Esophagus squamous epithelium (tissue), 4 donors: Measurements from ENCODE around the gene KCTD14.

Experiments
- POLR2A ChIP-seq, 4 donors: fragments of 450-650 bp; IDR thresholded peaks; one replicate each; pipeline ENCODE4 v1.6.1; 2017; ENCODE audit warnings: antibody characterized with exemption in 4 of 4, mild to moderate bottlenecking in 4 of 4, moderate library complexity in 3 of 4
- TF ChIP-seq, protein P1 (sequence below), 6 experiments: fragments of 450-650 bp in 4 of 6; fragments of 200-600 bp in 2 of 6; sonication (generic) in 2 of 6; IDR thresholded peaks; one replicate each; pipeline ENCODE4 v1.5.1; 2016 to 2019; ENCODE audit warnings: antibody characterized with exemption in 6 of 6, mild to moderate bottlenecking in 4 of 6, moderate library complexity in 4 of 6

DNA sequence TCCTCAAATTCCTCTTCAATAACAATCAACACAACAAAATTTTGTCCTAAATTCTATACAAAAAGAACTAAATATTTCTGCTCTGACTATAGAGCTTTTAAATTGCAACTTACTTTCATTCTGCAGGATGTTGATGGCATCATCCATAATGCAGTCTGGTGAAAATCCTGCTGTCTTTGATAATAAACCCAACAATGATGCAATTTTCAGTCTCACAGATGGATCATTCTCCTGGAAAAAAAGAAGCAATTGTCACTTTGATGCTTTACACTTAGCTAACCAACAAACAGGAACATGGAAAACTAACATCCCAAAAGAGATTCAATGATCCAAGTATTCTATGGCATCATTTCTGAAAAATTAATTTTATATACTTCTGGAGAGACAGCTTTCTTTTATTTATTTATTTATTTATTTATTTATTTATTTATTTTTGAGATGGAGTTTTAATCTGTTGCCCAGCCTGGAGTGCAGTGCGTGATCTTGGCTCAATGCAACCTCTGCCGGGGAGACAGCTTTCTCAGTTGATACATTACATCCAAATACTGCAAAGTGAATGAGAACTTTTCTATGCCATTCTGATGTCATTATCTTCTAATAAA is 41.6 kb downstream of the KCTD14 start:
- TF ChIP-seq, protein P1, sequence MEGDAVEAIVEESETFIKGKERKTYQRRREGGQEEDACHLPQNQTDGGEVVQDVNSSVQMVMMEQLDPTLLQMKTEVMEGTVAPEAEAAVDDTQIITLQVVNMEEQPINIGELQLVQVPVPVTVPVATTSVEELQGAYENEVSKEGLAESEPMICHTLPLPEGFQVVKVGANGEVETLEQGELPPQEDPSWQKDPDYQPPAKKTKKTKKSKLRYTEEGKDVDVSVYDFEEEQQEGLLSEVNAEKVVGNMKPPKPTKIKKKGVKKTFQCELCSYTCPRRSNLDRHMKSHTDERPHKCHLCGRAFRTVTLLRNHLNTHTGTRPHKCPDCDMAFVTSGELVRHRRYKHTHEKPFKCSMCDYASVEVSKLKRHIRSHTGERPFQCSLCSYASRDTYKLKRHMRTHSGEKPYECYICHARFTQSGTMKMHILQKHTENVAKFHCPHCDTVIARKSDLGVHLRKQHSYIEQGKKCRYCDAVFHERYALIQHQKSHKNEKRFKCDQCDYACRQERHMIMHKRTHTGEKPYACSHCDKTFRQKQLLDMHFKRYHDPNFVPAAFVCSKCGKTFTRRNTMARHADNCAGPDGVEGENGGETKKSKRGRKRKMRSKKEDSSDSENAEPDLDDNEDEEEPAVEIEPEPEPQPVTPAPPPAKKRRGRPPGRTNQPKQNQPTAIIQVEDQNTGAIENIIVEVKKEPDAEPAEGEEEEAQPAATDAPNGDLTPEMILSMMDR (IDR thresholded peaks at IDR 0.05) = no peak
- no peak for TF ChIP-seq POLR2A (IDR thresholded peaks at IDR 0.05)
